Measurements from ENCODE around the gene OR6S1.
"Not testable (repeated sequence)": the region's sequence is repeated elsewhere in the genome, so short reads cannot be mapped to it uniquely, and the experiment has no call there.

OR6S1 gene

DNA sequence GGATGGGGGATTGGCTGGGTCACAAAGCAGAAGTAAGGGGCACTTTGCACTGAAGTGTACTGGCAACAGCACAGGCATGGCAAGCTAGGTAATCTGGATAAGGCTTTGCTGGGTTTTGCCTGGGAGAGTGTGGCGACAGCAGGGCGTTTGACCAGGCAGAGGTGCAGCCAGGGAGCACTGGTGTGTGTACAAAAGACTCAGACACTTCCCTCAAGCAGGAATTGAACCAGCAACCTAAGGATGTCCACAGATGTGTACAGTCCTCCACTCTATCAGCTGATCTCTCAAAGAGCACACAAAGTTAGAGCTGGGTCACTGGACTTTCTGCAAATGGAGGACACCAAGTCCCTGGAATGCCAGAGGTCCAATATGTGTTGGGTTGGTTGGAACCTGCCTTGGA lies 27.5 kb upstream of the OR6S1 start:
- DNase-seq: no peak

DNA sequence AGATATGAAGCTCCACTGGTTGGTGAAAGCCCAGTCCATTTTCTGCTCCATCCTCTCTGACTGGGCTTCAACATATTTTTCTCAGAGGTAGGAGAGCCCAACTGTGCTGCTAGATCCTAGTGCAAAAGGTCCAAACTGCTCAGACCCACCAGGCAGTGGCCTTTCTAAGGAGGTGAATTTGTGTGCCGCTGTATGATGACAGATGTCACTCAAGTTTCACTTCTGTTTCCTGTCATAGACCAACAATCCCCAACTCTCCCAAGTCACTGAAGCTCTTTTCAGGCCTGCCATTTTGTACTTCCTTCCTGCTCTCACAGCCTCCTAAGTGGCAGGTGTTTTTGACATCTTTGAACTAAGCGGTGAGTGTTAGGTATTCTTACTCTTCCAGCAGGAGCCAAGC lies 26.5 kb upstream of the OR6S1 start:
- DNase-seq: no peak

DNA sequence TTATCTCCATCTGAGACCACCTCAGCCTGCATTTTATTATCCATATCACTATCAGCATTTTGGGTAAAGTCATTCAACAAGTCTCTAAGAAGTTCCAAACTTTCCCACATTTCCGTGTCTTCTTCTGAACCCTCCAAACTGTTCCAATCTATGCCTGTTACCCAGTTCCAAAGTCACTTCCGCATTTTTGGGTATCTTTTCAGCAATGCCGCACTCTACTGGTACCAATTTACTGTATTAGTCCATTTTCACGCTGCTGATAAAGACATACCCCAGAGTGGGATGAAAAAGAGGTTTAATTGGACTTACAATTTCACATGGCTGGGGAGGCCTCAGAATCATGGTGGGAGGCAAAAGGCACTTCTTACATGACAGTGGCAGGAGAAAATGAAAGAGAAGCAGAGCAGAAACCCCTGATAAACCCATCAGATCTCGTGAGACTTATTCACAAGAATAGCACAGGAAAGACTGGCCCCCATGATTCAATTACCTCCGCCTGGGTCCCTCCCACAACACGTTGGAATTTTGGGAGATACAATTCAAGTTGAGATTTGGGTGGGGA lies 25.0 kb upstream of the OR6S1 start:
- not testable (repeated sequence) for DNase-seq

DNA sequence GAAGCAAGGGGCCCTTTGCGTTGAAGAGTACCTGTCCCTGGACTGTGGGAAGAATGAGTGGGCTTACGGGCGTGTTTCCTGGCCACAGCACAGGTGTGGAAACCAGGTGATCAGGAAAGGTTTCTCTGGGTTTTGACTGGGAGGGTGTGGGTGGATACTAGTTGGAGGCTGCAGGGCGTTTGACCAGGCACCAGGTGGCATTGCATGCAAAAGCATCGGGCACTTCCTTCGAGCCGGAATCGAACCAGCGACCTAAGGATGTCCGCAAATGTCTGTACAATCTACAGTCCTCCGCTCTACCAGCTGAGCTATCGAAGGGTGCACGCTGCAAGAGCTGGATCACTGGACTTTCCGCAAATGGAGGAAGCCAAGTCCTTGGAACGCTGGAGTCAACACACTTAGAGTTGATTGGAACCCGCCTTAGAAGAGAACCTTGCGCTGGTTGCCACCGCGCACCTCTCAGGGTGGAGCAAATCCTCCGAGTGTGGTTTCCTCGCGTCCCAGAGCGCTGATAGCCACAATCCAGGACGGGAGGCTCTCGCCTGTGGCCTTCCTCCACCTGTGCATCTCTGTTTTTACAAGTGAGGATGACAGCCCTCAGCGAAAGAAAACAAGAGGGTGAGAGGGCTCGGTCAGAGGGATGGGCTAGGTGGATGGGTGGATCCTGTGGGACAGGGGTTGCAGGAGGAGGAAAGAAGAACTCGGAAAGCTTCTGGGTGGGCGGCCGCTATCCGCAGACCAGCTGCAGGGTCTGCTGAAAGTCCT lies 21.7 kb upstream of the OR6S1 start:
- no peak for DNase-seq

DNA sequence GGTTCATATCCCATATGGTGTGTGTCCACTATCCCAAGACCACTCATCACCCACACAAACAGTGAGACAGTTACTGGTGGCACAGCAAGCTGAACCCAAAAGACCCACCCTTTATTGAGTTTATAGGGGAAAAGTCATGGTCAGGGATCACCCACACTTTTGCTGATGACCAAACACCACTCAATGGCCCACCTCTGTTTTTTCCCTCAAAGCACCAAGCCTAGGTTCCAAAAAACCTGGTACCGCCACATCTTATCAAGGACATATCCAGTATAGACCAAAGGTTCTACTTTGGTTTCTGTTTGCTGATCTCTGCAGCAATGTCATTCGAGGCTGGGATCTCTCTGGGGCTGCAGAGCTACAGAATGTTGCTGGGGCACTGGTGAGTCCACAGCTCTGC lies 19.7 kb upstream of the OR6S1 start:
- DNase-seq: no peak

DNA sequence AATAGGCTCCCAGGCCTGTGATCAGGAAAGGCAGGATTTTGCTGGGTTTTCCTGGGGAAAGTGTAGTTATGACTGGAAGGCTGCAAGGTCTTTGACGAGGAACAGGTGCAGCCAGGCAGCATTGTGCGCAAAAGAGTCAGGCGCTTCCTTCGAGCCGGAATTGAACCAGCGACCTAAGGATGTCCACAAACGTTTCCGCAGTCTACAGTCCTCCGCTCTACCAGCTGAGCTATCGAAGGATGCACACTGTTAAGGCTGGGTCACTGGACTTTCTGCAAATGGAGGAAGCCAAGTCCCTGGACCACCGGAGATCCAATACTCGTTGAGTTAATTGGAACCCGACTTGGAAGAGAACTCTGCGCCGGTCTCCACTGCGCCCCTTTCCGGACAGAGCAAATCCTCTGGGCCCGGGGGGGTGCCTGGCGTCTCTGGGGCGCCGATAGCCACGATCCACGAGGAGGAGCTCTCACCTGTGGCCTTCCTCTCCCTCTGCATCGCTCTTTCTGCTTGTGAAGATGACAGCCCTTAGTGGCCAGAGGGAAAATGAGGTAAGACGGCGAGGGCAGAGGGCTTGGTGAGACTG lies 18.4 kb upstream of the OR6S1 start:
- DNase-seq: no peak

DNA sequence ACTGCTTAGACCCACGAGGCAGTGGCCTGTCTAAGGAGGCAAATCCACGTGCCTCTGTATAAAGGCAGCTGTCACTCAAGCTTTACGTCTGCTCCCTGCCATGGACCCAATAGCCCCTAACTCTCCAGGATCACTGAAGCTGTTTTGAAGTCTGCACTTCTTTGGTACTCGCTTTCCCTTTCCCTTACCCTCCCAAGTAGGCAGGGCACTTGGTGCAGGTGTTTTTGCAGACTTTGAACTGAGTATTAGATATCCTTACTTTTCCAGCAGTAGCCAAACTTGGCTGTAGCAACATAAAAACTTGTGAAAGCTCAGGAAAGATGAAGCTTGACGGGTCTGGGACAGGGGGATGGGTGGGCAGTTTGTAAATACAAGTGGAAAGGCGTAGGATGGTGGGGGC lies 17.8 kb upstream of the OR6S1 start:
- no peak for DNase-seq

DNA sequence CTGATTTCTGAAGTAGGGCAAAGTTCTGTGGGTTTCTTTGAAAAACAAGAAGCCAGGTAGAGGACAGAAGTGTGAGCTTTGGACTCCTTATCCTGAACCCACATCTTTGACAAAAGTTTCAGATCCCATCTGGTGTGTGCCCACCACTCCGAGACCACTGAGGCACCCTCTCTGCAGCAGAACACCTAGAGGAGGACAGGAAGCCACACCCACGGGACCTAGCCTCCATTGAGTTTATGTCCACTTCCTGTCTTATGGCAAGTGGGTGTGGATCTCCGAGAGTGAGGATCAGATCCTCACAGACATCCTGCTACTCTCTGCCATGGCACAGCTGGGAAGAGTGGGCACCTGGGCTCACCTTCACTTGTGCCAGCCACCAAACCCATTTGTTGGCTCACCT lies 16.8 kb upstream of the OR6S1 start:
- no peak for DNase-seq

DNA sequence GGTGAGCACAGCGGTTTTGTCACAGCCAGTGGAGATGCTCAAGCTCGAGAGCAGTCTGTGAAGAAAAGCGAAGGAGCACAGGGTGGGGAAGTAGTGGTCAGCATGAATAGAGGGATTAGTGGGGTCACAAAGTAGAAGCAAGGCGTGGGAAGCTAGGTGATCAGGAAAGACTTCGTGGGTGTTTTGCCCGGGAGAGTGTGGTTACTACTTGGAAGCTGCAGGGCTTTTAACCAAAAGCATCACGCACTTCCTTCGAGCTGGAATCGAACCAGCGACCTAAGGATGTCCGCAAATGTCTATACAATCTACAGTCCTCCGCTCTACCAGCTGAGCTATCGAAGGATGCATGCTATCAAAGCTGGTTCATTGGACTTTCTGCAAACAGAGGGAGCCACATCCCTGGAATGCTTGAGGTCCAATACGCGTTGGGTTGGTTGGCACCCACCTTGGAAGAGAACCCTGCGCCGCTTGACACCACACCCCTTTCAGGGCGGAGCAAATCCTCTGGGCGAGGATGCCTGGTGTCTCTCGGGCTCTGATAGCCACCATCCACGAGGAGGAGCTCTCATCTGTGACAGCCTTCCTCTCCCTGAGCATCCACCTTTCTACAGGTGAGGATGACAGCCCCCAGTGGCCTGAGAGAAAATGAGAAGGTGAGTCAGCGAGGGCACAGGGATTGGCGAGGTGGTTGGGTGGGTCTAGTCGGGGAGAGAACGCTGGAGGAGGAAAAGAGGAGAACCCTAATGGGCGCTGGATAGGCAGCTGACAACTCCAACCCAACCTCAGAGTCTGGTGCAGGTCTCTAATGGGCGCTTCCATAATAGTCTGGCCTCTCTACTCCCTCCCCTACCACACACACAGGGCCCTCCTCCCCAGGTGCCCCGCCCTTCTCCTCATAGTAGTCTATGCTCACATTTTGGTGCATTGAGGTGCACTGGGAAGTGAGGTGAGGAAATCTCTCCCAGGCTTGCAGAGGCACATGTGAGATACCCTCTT lies 16.0 kb upstream of the OR6S1 start:
- DNase-seq: no peak

DNA sequence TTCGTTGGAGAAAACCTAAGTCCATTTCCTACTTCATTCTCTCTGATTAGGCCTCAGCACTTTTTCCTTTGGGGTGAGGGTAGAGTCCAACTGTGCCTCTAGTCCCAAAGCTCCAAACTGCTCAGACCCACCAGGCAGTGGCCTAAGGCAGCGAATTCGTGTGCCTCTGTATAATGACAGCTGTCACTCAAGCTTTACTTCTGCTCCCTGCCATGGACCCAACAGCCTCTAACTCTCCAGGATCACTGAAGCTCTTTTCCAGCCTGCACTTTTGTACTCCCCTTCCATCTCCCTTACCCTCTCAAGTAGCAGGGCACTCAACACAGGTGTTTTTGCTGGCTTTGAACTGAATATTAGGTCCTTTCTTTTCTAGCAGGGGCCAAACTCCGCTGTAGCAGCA lies 14.8 kb upstream of the OR6S1 start:
- no peak for DNase-seq

DNA sequence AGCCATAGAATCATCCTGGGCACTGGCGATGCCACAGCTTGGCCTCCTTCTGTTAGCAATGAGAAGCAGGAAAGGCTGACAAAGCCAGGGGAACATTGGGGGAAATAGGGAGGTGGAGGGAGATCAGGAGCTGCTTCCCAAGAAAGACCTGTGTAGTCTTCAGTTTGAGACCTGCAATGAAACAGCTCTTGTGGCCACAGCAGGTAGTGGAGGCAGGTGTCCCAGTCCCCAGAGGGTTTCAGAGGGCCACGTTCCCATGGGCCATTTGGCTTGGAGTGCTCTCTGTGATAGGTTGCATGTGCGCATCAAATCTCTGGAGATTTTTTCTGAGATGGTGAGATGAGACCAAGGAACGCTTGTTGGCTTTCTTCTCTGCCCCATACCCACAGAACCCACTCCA lies 14.4 kb upstream of the OR6S1 start:
- no peak for DNase-seq

DNA sequence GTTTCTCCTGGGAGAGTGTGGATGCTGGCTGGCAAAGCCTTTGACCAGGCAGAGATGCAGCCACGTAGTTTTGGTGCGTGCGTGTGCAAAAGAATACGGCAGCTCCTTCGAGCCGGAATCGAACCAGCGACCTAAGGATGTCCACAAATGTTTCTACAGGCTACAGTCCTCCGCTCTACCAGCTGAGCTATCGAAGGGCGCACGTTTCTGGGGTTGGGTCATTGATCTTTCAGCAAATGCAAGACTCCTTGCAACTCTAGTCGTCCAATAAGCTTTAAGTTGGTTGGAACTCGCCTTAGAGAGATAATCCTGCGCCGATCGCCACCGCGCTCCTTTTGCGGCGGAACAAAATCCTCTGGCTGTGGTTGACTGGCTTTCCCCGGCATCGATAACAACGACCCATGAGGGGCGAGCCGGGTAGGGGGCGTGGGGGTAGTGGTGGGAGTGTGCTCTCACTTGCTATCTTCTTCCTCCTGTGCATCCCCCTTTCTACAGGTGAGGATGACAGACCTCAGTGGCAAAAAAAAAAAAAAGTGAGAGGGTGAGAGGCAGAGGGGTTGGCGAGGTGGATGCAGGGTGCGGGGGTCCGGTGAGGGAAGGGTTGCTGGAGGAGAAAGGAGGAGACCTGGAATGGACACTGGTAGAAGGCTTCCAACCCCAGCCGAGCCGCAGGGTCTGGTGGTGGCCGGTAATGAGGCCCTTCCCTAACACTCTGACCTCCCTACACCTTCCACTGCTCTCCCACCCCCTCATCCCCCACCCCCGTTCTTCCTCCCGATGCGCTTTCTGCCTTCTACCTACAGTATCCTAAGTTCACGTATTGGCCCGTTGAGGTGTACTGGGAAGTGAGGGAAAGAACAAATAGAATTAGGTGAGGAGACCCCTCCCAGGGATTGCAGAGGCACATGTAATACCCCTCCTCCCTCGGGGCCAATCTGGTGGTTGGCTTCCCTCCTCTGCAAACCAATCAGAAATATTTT lies 11.8 kb upstream of the OR6S1 start:
- DNase-seq: no peak

DNA sequence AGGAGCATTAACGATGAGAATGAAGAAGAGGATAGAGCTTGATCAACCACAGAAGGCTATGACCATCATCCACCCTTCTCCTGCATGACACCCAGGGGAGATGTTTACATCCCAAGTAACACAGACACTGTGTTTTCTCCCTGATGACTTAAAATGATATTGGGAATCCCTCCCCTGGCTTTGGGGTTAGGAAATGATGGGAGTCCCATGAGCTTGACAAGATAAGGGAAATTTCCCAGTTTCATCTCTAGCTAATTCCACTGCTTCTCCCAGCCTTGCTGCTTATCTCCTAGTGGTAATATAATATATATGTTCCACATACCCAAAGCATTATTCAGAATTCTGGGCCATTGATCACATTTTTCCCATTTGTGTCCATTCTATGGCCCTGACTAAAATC lies 4.0 kb upstream of the OR6S1 start:
- DNase-seq: no peak

DNA sequence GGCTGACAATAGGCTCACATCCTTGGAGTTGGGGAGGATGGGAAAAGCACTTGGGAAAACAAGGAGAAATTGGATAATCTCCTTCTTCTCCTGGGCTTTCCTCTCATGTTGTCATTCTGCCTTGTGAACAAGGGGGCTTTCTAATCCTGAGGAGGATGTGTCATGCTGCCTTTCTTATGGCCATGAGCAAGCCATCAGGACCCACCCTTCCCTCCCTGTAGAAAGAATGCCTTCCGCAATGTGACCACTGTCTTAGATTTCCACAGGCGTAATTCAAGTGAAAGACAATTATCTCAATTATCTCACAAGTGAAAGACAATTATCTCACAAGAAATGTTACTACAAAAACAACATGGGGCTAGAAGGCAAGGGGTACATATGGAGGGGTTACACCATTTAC lies 3.0 kb upstream of the OR6S1 start:
- DNase-seq: no peak

DNA sequence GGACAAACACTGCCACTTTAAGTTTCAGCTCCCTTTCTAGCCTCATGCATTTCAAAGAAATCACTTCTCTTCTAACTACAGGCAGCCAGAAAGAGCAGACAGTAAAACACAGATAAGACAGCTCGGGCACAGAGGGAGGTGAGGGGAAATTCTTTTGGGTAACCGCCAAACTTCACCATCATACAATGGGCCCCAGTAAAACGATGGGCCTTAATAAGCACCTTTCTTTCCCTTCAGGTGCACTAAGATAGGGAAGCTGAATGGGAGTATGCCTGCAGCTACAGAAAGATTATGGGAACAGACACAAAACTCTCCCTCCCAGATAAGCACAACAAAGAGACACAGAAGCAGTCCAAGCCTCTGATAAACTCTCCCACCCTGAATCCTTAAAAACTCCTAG lies 1.3 kb upstream of the OR6S1 start:
- DNase-seq: not testable (repeated sequence)

DNA sequence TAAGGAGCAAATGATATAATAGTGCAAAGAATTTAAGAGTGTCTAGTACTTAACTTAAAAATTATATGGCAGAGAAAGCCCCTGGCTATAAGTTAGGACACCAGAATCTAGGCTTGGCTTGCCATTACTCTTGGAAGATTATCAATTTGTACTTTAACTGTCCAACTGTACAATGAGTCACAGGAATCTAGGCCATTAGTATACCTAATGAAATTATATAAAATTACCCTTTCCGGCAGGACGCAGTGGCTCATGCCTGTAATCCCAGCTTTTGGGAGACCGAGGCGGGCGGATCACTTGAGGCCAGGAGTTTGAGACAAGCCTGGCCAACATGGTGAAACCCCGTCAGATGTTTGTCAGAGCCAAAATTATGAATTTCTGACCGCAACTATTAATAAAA lies 691 bp upstream of the OR6S1 start:
- no peak for DNase-seq

DNA sequence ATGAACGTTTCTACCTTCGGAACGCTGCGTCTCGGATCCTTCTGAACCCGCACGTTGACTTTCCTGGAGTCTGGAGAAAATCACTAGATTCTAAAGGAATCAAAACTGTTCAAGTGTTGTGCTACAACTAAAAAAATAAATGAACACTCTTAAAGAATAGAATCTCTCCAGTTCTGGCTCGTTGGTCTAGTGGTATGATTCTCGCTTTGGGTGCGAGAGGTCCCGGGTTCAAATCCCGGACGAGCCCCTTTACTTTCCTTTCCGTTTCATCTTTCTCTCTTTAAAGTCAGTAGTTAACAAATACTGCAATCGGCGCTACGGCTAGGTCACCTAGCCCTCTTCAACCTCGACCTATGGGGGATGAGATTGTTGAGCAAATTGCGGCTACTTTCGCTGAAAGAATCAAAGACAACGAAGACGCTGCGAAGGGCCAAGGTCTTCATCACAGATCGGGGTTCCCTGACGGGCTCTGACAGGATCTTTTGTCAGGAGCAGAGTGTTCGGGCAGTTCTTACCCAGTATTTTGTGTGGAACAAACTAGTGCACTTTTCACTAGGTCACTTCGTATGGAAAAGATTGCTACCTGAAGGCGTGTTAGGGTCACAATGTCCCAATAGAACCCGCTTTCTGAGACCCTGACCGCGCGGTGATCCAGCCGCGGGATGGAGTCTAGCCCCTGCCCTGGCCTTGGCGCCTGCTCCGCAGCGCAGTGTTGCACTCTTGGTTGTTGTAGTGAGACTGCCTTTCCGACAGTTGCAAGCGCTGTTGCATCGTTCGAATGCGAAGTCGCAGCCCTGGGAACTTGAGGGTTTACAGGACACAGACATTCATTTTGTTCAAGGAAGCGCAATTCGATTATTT lies 8.4 kb downstream of the OR6S1 start:
- DNase-seq: no peak

DNA sequence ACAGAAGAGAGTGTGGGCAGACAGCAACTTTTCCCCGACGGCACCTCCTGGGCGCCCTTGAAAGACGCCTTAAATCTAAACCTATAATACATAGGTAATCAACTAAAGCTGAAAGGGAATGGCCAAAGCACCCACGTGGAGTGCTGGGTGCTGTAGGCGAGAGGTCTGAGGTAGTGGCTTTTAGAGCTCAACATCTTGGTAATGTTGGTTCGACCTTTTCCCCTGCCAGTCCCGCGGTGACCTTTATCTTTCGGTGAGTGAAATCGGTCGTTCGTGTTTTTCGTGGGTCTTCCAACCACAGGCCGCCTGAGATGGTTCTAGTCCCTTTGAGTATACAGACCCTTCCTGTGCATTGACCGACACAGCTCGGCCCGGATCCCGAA lies 9.1 kb downstream of the OR6S1 start:
- DNase-seq: no peak

DNA sequence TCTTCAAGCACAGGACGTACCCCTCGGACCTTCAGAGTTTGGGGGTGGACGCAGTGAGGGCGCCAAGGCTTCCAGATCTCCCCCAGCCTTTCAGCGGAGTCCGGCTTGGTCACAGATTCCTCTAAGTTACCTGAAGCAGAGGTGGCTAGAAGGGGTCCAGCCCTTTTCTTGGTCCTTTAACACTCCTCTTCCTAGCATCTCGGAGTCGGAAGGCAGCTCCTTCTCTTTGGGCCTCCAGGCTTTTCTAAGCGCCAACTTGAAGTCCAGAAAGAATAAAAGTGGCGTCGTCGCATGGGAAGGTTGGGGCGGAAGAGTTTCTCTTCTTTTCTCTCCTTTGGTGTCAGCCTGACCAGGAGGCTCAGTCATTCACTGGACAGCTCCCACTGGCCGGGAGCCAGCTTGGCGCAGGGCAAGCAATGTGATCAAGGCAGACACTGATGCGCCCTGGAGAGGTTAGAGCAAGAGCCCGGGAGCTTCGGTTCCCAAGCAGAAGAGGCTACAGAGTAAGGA lies 9.6 kb downstream of the OR6S1 start:
- no peak for DNase-seq

DNA sequence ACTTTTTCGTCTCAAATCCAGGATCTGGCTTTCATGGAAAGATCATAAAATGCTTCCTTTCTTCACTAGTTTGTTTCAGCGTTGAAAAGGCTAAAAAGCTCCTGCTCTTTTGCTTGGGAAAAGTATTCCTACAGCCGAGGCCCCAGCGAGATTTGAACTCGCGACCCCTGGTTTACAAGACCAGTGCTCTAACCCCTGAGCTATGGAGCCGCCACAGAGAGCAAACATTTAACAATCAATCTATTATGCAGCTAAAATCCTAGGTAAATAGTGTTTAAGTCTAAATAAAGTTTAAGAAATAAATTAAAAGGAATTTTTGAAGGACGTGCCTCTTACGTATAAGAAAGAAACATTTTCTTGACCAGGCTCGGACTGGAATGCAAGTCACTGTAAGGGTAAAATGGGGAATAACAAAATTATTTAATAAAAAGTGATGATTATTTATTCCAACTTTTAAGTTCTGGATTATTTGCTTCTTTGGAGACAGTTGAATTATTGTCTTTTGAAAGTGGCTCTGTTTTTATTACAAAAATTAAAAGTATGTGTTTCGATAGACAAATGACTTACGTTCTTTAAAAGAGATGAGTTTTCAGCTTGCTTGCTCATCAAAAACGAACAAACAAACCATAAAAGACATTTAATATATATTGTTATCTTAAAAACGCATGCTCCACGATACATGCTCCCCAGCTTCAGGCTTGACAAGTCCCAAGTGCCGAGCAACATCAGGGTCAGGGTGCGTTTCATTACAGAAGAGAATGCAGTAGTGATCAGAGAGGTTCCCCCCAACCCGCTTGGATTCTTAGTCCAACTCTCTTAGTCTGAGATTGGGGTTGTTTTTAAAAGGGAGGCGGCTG lies 10.2 kb downstream of the OR6S1 start:
- no peak for DNase-seq
